Stimulated activated CD8-positive, alpha-beta memory T cell treated with anti-CD3 and anti-CD28 coated beads, Interleukin-15, amount 100 ng/mL, for 48 hours (primary cell): Measurements from ENCODE around the gene MORN4.
"Not testable (repeated sequence)": the region's sequence is repeated elsewhere in the genome, so short reads cannot be mapped to it uniquely, and the experiment has no call there.

Experiments
- DNase-seq, 2 donors: peaks; one replicate each; pipeline ENCODE4 v3.0.0-alpha.2; 2020; ENCODE audit warnings: low read depth in 2 of 2

The MORN4 gene

GRCh38 chr10:97596101-97597082 lies 36.9 kb downstream of the MORN4 start:
- no peak for DNase-seq

- DNase-seq, result no peak
These were observed 39.9 kb downstream of the MORN4 start for GRCh38 chr10:97593421-97593820.

GRCh38 chr10:97590748-97591495 lies 42.4 kb downstream of the MORN4 start:
- no peak for DNase-seq

- DNase-seq, result peak in 1 of 2 donors; percentile 4
These were observed 43.1 kb downstream of the MORN4 start for GRCh38 chr10:97590082-97590747.

GRCh38 chr10:97589479-97589878 lies 43.8 kb downstream of the MORN4 start, which contains the start of gene C10orf62:
C10orf62 (plus strand) TSS chr10:97589721; CDS start chr10:97589898, 177 bp downstream.
- DNase-seq, result no peak

- no peak for DNase-seq
These were observed 46.1 kb downstream of the MORN4 start for GRCh38 chr10:97587183-97587582.

GRCh38 chr10:97585439-97585811 lies 47.9 kb downstream of the MORN4 start:
- no peak for DNase-seq

- DNase-seq, result no peak
These were observed 48.4 kb downstream of the MORN4 start for GRCh38 chr10:97584798-97585438.

- no peak for DNase-seq
These were observed 49.1 kb downstream of the MORN4 start, which contains the start of gene HOGA1 for GRCh38 chr10:97584060-97584797. HOGA1 (plus strand) TSS chr10:97584389; CDS start chr10:97584704, 315 bp downstream.

GRCh38 chr10:97583476-97583875 lies 49.8 kb downstream of the MORN4 start:
- DNase-seq, result no peak

GRCh38 chr10:97582169-97582568 lies 51.1 kb downstream of the MORN4 start:
- DNase-seq, result no peak

GRCh38 chr10:97580421-97581367 lies 52.6 kb downstream of the MORN4 start:
- no peak for DNase-seq

GRCh38 chr10:97578171-97578844 lies 55.0 kb downstream of the MORN4 start:
- no peak for DNase-seq

GRCh38 chr10:97577701-97578100 lies 55.6 kb downstream of the MORN4 start:
- no peak for DNase-seq

GRCh38 chr10:97576487-97576886 lies 56.8 kb downstream of the MORN4 start:
- not testable (repeated sequence) for DNase-seq

- no peak for DNase-seq
These were observed 58.1 kb downstream of the MORN4 start for GRCh38 chr10:97575127-97575668.

- no peak for DNase-seq
These were observed 58.8 kb downstream of the MORN4 start for GRCh38 chr10:97574374-97575126.

- no peak for DNase-seq
These were observed 59.6 kb downstream of the MORN4 start for GRCh38 chr10:97573672-97574071.
